DND-41 (cell line): ENCODE measurements around the gene FTO.

Experiments used
- EZH2 ChIP-seq: IDR thresholded peaks from 3 replicates; pipeline ENCODE4 v1.6.1; 2012; ENCODE audit warnings: borderline replicate concordance, low read depth, mild to moderate bottlenecking, moderate library complexity, low read length, inconsistent platforms; ENCODE audit not compliant: severe bottlenecking
- TF ChIP-seq, protein P1 (sequence below): IDR thresholded peaks from 2 replicates; pipeline ENCODE4 v1.5.1; 2012; ENCODE audit warnings: borderline replicate concordance, low read length, moderate library complexity, mild to moderate bottlenecking; ENCODE audit not compliant: poor library complexity, severe bottlenecking; ENCODE audit errors: extremely low read depth

- TF ChIP-seq, protein P1, sequence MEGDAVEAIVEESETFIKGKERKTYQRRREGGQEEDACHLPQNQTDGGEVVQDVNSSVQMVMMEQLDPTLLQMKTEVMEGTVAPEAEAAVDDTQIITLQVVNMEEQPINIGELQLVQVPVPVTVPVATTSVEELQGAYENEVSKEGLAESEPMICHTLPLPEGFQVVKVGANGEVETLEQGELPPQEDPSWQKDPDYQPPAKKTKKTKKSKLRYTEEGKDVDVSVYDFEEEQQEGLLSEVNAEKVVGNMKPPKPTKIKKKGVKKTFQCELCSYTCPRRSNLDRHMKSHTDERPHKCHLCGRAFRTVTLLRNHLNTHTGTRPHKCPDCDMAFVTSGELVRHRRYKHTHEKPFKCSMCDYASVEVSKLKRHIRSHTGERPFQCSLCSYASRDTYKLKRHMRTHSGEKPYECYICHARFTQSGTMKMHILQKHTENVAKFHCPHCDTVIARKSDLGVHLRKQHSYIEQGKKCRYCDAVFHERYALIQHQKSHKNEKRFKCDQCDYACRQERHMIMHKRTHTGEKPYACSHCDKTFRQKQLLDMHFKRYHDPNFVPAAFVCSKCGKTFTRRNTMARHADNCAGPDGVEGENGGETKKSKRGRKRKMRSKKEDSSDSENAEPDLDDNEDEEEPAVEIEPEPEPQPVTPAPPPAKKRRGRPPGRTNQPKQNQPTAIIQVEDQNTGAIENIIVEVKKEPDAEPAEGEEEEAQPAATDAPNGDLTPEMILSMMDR = no peak
- no peak for TF ChIP-seq EZH2
Measured at GRCh38 chr16:54158986-54159385, 455.0 kb downstream of the FTO start.
